ENCODE measurements around the gene OPA3. TPM values are rescaled to one million over a fixed set of nuclear protein-coding genes. Genes with fewer than 3 reads are reported as not detected.

Gene OPA3
- total and polyA plus RNA-seq, 12 donors, result 10.2 to 27.9 (median 23.5) TPM

DNA sequence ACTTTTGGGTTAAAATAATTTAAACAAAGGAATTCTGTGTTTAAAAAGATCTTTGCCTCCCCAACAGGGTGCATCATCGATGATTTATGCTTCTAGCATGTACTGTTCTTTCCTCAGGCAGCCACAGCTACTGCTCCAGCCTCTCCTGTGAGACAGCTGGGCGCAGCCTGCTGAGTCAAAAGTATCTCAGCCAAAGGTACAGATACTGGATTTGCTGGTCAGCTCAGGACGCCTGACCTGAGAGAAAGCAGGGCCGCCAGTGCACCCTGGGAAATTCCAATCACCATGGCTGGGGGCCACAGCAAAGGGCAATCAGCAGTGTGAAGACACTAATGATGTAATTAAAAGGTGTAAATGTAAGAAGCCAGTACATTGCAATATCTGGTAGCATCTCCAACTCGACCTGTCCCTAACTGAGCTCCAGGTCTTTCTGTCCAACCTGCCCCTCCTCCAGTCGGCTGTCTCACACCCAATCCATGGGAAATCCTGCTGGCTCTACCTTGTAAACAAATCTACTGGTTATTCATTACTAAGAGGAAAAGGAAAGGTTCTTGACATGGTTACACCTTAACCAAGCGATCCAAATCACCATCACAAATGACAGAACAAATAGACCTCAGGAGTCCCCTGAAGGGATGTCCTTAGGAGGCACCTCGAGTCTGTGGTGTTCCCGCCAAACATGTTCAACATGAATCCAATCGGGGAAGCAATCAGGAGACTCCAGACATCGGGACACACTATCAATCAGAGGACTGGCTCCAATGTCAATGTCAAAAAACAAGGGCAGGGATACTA, 7.3 kb downstream of the OPA3 start:
- DNase-seq (peak in 1 of 2 donors; percentile 38), ATAC-seq (peak; percentile 65 to 87 (median 80))
- TF ChIP-seq, protein P1, sequence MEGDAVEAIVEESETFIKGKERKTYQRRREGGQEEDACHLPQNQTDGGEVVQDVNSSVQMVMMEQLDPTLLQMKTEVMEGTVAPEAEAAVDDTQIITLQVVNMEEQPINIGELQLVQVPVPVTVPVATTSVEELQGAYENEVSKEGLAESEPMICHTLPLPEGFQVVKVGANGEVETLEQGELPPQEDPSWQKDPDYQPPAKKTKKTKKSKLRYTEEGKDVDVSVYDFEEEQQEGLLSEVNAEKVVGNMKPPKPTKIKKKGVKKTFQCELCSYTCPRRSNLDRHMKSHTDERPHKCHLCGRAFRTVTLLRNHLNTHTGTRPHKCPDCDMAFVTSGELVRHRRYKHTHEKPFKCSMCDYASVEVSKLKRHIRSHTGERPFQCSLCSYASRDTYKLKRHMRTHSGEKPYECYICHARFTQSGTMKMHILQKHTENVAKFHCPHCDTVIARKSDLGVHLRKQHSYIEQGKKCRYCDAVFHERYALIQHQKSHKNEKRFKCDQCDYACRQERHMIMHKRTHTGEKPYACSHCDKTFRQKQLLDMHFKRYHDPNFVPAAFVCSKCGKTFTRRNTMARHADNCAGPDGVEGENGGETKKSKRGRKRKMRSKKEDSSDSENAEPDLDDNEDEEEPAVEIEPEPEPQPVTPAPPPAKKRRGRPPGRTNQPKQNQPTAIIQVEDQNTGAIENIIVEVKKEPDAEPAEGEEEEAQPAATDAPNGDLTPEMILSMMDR (IDR thresholded peaks at IDR 0.05), result no peak
- Histone ChIP-seq H3K27ac (peak overlapping the region; percentile 40 to 80 (median 66)), H3K4me3 (no peak overlapping the region), H3K4me1 (peaks cover 0 to 58% (median 24%) of the 10 kb centered on the region in 9 donors), H3K27me3 (no peaks in the 10 kb centered on the region), H3K36me3 (peaks cover 0 to 10% (median 0%) of the 10 kb centered on the region in 9 donors), H3K9me3 (no peaks in the 10 kb centered on the region)
- WGBS, 2 donors, result 35 to 38% methylated on average over 11 of the region's 11 CpGs
- intact Hi-C loops (cut with DNase I), result loop anchor here in 1 of 10 donors (5.0 kb wide), 1 partner anchor 70 kb away; the partner anchor contains the start of gene VASP

DNA sequence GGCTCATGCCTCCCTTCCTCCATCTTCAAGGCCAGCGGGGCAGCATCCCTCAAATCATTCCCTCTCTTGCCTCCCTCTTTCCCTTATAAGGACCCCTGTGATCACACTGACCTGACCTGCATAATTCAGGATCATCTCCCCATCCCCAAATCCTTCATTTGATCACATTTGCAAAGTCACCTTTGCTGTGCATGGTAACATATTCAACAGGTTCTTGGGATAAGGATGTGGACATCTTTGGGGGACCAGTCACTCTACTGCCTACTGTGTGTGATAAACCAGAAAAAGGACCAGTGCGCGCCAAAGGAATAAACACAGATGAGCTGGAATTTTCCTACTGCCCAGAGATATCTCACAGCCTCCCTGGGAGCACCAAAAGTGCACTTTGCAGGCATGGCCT, 7.9 kb downstream of the OPA3 start:
- peaks cover 0 to 5% (median 0%) of the 10 kb centered on the region in 9 donors for H3K36me3 ChIP-seq
- TF ChIP-seq, protein P1 (IDR thresholded peaks at IDR 0.05), result no peak
- H3K27ac ChIP-seq, result peak overlapping the region; percentile 40 to 80 (median 66)
- H3K27me3 ChIP-seq, result no peaks in the 10 kb centered on the region
- DNase-seq, result no peak
- H3K4me1 ChIP-seq, result peaks cover 0 to 58% (median 24%) of the 10 kb centered on the region in 9 donors
- no peak overlapping the region for H3K4me3 ChIP-seq
- peaks cover 0 to 4% (median 0%) of the 10 kb centered on the region in 11 donors for H3K9me3 ChIP-seq
- WGBS, 2 donors, result 57 to 81% methylated on average over 3 of the region's 3 CpGs
- intact Hi-C loops (cut with DNase I), result loop anchor here in 1 of 10 donors (5.0 kb wide), 1 partner anchor 69 kb away; the partner anchor contains the start of gene VASP
- ATAC-seq, result no peak

DNA sequence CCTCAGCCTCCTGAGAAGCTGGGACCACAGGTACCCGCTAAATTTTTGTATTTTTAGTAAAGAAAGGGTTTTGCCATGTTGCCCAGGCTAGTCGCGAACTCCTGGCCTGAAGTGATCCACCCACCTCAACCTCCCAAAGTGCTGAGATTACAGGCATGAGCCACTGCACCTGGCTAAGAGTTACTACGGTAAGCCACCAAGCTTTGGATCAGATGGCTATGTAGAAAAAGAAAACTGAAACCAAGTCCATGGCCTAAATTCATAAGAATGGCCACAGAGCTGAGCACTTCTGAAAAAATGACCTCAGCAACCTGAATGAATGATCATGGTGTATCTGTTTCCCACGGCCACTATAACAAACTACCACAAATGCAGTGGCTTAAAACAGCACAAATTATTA, 9.4 kb downstream of the OPA3 start:
- no peaks in the 10 kb centered on the region for H3K27me3 ChIP-seq
- peaks cover 0 to 63% (median 24%) of the 10 kb centered on the region in 9 donors for H3K4me1 ChIP-seq
- DNase-seq (no peak), ATAC-seq (no peak)
- 90 to 91% methylated on average over 5 of the region's 5 CpGs for WGBS, 2 donors
- H3K9me3 ChIP-seq, result peaks cover 0 to 5% (median 0%) of the 10 kb centered on the region in 11 donors
- peak overlapping the region in 9 of 10 donors; percentile 24 to 80 (median 71) for H3K27ac ChIP-seq
- no peak overlapping the region for H3K4me3 ChIP-seq
- TF ChIP-seq, protein P1 (IDR thresholded peaks at IDR 0.05), result no peak
- intact Hi-C loops (cut with DNase I), result loop anchor here in 1 of 10 donors (5.0 kb wide), 1 partner anchor 68 kb away; the partner anchor contains the start of gene VASP
- H3K36me3 ChIP-seq, result peaks cover 0 to 4% (median 0%) of the 10 kb centered on the region in 9 donors

DNA sequence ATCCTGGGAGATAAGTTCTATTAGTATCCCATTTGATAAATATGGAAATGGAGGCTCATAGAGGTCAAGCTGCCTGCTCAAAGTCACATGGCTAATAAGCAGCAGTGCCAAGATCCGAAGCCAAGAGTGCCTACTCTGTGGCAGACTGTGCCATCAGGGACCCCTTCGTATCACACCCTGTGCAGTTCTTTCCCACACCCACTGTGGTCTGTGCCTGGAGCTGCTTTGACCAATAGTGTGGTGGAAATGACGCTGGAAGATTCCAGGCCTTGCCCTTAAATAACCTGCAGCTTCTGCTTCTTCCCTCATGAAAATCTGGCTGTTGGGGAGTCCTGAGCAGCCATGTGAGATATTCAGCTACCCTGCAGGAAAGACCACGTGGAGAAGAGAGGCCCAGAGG, 10.1 kb downstream of the OPA3 start:
- peaks cover 0 to 4% (median 0%) of the 10 kb centered on the region in 9 donors for H3K36me3 ChIP-seq
- H3K4me1 ChIP-seq, result peaks cover 3 to 70% (median 25%) of the 10 kb centered on the region in 9 donors
- H3K4me3 ChIP-seq, result no peak overlapping the region
- DNase-seq (no peak), ATAC-seq (peak in 5 of 8 donors; percentile 36 to 66 (median 47))
- intact Hi-C loops (cut with DNase I), result loop anchor here in 1 of 10 donors (5.0 kb wide), 1 partner anchor 67 kb away; the partner anchor contains the start of gene VASP
- TF ChIP-seq, protein P1 (IDR thresholded peaks at IDR 0.05), result no peak
- H3K9me3 ChIP-seq, result peaks cover 0 to 5% (median 0%) of the 10 kb centered on the region in 11 donors
- H3K27ac ChIP-seq, result peak overlapping the region in 8 of 10 donors; percentile 53 to 80 (median 72)
- 42 to 50% methylated on average over 4 of the region's 4 CpGs for WGBS, 2 donors
- H3K27me3 ChIP-seq, result no peaks in the 10 kb centered on the region

Data from heart right ventricle (tissue), 16 donors.